K562 (cell line): ENCODE measurements around the gene ITGB5. TPM values are rescaled to one million over a fixed set of nuclear protein-coding genes. Genes with fewer than 3 reads are reported as not detected.

Experiments
- ATAC-seq: fragments of 200-7000 bp; cut with Tn5 transposase; 3 replicates; pipeline ENCODE4 v1.9.1; 2020; ENCODE audit warnings: moderate library complexity
- BruUV-seq: library from RNA; stranded (reverse); fragments of 400-500 nt; replicated peaks from 2 replicates; lab custom pipeline; 2021; lab: Mats Ljungman, UMichigan
- CTCF ChIA-PET: fragments of 300-600 bp; formaldehyde crosslinking; extraction: SDS; loops from one replicate; lab custom pipeline; 2021; ENCODE audit warnings: low intra/inter-chr PET ratio; lab: Yijun Ruan, JAX
- POLR2A ChIA-PET: fragments of 300-600, 350-650 bp; sonication (Branson Sonifier 250); formaldehyde crosslinking; extraction: SDS; loops from one replicate; lab custom pipeline; 2021; ENCODE audit warnings: antibody characterized with exemption, inconsistent platforms; lab: Yijun Ruan, JAX
- DNase-seq, 4 experiments: peaks; one replicate each; pipeline versions ENCODE4 v3.0.0 to v3.0.0-alpha.2; 2011 to 2018; ENCODE audit warnings: low spot score in 3 of 4, mixed read lengths in 3 of 4; ENCODE audit errors: extremely low read depth in 1 of 4
- FAIRE-seq: peaks from 2 replicates; lab custom pipeline; 2011; peaks lifted over from hg19 to GRCh38; lab: Jason Lieb, UNC
- H2AFZ ChIP-seq: 2 replicates; pipeline ENCODE4 v1.6.0; 2011; ENCODE audit warnings: low read depth, low read length, control low read depth, inconsistent platforms
- H3K27ac ChIP-seq: fragments of 200-600 bp; 3 replicates; pipeline ENCODE4 v1.8.0; 2011; ENCODE audit warnings: low read depth, mild to moderate bottlenecking, control low read depth, inconsistent platforms, low read length, moderate library complexity, mixed read lengths; ENCODE audit errors: extremely low read depth
- H3K27me3 ChIP-seq, 2 experiments: fragments of 300-600 bp in 1 of 2; 2 replicates in 1 of 2; 3 replicates in 1 of 2; pipeline versions ENCODE4 v1.6.0 to v1.8.0; 2011; ENCODE audit warnings: inconsistent platforms in 2 of 2, low read length in 2 of 2, mild to moderate bottlenecking in 1 of 2, mixed read lengths in 1 of 2, moderate library complexity in 1 of 2; ENCODE audit not compliant: control insufficient read depth in 2 of 2, insufficient read depth in 2 of 2
- H3K36me3 ChIP-seq: fragments of 300-600 bp; 3 replicates; pipeline ENCODE4 v1.8.0; 2011; ENCODE audit warnings: mild to moderate bottlenecking, low read length, inconsistent platforms; ENCODE audit not compliant: control insufficient read depth, insufficient read depth
- H3K4me1 ChIP-seq, 2 experiments: fragments of 200-600 bp in 1 of 2; replicated peaks in 1 of 2; 2 replicates in 1 of 2; 3 replicates in 1 of 2; pipeline versions ENCODE4 v1.5.1 to v1.8.0; 2011; ENCODE audit warnings: inconsistent platforms in 2 of 2, low read length in 2 of 2, mild to moderate bottlenecking in 1 of 2, mixed read lengths in 1 of 2, moderate library complexity in 1 of 2; ENCODE audit not compliant: control insufficient read depth in 2 of 2, insufficient read depth in 2 of 2
- H3K4me2 ChIP-seq: 2 replicates; pipeline ENCODE4 v1.6.1; 2011; ENCODE audit warnings: low read length, control low read depth, inconsistent platforms, mixed read lengths; ENCODE audit not compliant: insufficient read depth
- H3K4me3 ChIP-seq: fragments of 200-600 bp; sonication (generic), shearing (Covaris generic); 2 replicates; pipeline ENCODE4 v1.5.1; 2016; ENCODE audit warnings: control low read depth, inconsistent platforms
- H3K79me2 ChIP-seq: fragments of 200-600 bp; 3 replicates; pipeline ENCODE4 v1.8.0; 2011; ENCODE audit warnings: low read length, inconsistent platforms; ENCODE audit not compliant: control insufficient read depth, insufficient read depth
- H3K9ac ChIP-seq, 2 experiments: 2 replicates each; pipeline versions ENCODE4 v1.6.0 to v1.6.1; 2011; ENCODE audit warnings: low read depth in 2 of 2, low read length in 2 of 2, control low read depth in 1 of 2, inconsistent platforms in 1 of 2, mild to moderate bottlenecking in 1 of 2, mixed read lengths in 1 of 2; ENCODE audit not compliant: insufficient read depth in 1 of 2
- H3K9me1 ChIP-seq: one replicate; pipeline ENCODE4 v1.6.0; 2011; ENCODE audit warnings: inconsistent platforms, mild to moderate bottlenecking, low read length, moderate library complexity; ENCODE audit not compliant: control insufficient read depth, insufficient read depth
- H3K9me3 ChIP-seq: replicated peaks from 2 replicates; pipeline ENCODE4 v1.5.1; 2011; ENCODE audit warnings: low read depth, low read length, inconsistent platforms; ENCODE audit not compliant: control insufficient read depth, insufficient read depth
- H4K20me1 ChIP-seq: replicated peaks from 2 replicates; pipeline ENCODE4 v1.6.1; 2011; ENCODE audit warnings: low read length, inconsistent platforms, mixed read lengths; ENCODE audit not compliant: control insufficient read depth, insufficient read depth
- ARID4B ChIP-seq: sonication (generic); formaldehyde crosslinking; IDR thresholded peaks from 2 replicates; pipeline ENCODE4 v1.8.0; 2022; ENCODE audit warnings: mild to moderate bottlenecking, missing genetic modification reagents
- CC2D1A ChIP-seq: fragments of 450-650 bp; IDR thresholded peaks from 2 replicates; pipeline ENCODE4 v1.6.1; 2017; ENCODE audit warnings: mild to moderate bottlenecking
- COPS2 ChIP-seq: fragments of 450-650 bp; conservative IDR thresholded peaks from 2 replicates; pipeline ENCODE4 v1.6.1; 2016; ENCODE audit warnings: mild to moderate bottlenecking, moderate library complexity
- ETV1 ChIP-seq: fragments of 450-650 bp; conservative IDR thresholded peaks from 2 replicates; pipeline ENCODE4 v1.6.1; 2016; ENCODE audit warnings: missing genetic modification characterization, control low read depth, low read depth, missing compliant biosample characterization
- HDAC6 ChIP-seq: IDR thresholded peaks from 2 replicates; pipeline ENCODE4 v1.6.1; 2012; ENCODE audit warnings: low read depth, mild to moderate bottlenecking, control low read depth, inconsistent platforms, low read length, moderate library complexity
- SMAD3 ChIP-seq: fragments of 450-650 bp; formaldehyde crosslinking; conservative IDR thresholded peaks from 2 replicates; pipeline ENCODE4 v1.4.0; 2020; ENCODE audit warnings: mild to moderate bottlenecking
- TAF1 ChIP-seq: IDR thresholded peaks from 2 replicates; pipeline ENCODE4 v1.6.1; 2011; ENCODE audit warnings: mild to moderate bottlenecking, low read length, moderate library complexity; ENCODE audit not compliant: insufficient read depth, control insufficient read depth, severe bottlenecking; ENCODE audit errors: extremely low read depth
- TEAD1 ChIP-seq, 2 experiments: fragments of 450-650 bp in 1 of 2; sonication (generic) in 1 of 2; formaldehyde crosslinking; IDR thresholded peaks; 2 replicates each; pipeline versions ENCODE4 v1.4.0 to v1.8.0; 2020 to 2022; ENCODE audit warnings: mild to moderate bottlenecking in 2 of 2, missing genetic modification reagents in 1 of 2
- ZBTB8A ChIP-seq: fragments of 450-650 bp; IDR thresholded peaks from 2 replicates; pipeline ENCODE4 v1.6.1; 2018; ENCODE audit warnings: mild to moderate bottlenecking, moderate library complexity; ENCODE audit not compliant: partially characterized antibody
- ZNF165 ChIP-seq: fragments of 250-450 bp; sonication (Bioruptor Pico); IDR thresholded peaks from 2 replicates; pipeline ENCODE4 v1.4.0; 2020; ENCODE audit warnings: borderline replicate concordance
- ZNF253 ChIP-seq: fragments of 250-450 bp; sonication (Bioruptor Pico); conservative IDR thresholded peaks from 2 replicates; pipeline ENCODE4 v1.6.1; 2021; ENCODE audit warnings: mild to moderate bottlenecking
- ZNF644 ChIP-seq: fragments of 200-800 bp; sonication (Bioruptor generic); IDR thresholded peaks from 2 replicates; pipeline ENCODE4 v1.6.1; 2016; ENCODE audit warnings: low read depth, missing genetic modification characterization, missing compliant biosample characterization
- WGBS: fragments of 100-300 bp; shearing (Covaris generic); methylation state at CpG from one replicate; pipeline ENCODE4 v1.1.6; 2016; ENCODE audit warnings: low coverage, mixed read lengths; ENCODE audit not compliant: insufficient coverage; ENCODE audit errors: missing lambda C conversion rate; 5-methylcytosine and 5-hydroxymethylcytosine counted together
- in situ Hi-C: fragments of 300-500 bp; cut with MboI; formaldehyde crosslinking; loops from 4 replicates; pipeline ENCODE4 v1.15.0; 2018; ENCODE audit warnings: inconsistent platforms, mixed read lengths
- intact Hi-C: fragments of 100-400 bp; cut with micrococcal nuclease; formaldehyde crosslinking; loops from 2 replicates; pipeline ENCODE4 v1.14.2; 2022
- polyA plus RNA-seq, 8 experiments: library from polyadenylated mRNA; depleted of rRNA in 4 of 8; stranded (reverse) in 5 of 8; unstranded in 3 of 8; fragments of >200 nt; fragmentation: Nextera tagmentation in 2 of 8; fragmentation: Illumina TruSeq in 1 of 8; extraction: Ambion mirVana in 2 of 8; extraction: Trizol in 1 of 8; gene quantifications; 2 replicates each; pipeline versions ENCODE4 v1.2.1 to v1.2.3, GENCODE V29; 2011 to 2014; ENCODE audit warnings: inconsistent platforms in 1 of 8, missing spikeins in 1 of 8
- total RNA-seq, 7 experiments: library from RNA; depleted of rRNA in 6 of 7; stranded (reverse); fragments of >200 nt in 6 of 7; fragmentation: Illumina TruSeq in 2 of 7; extraction: Trizol in 2 of 7; gene quantifications; 2 replicates each; pipeline versions ENCODE4 v1.2.1 to v1.2.3, GENCODE V29; 2011 to 2021; ENCODE audit warnings: low replicate concordance in 1 of 7
- TF ChIP-seq, protein P1 (sequence below): fragments of 450-650 bp; IDR thresholded peaks from 2 replicates; pipeline ENCODE4 v1.6.1; 2016; ENCODE audit warnings: low read depth, mild to moderate bottlenecking, moderate library complexity
- TF ChIP-seq, protein P2 (sequence below): fragments of 450-650 bp; IDR thresholded peaks from 2 replicates; pipeline ENCODE4 v1.6.1; 2016; ENCODE audit warnings: borderline replicate concordance

Gene ITGB5
- total and polyA plus RNA-seq, 9 of the 15 experiments (the other 6 are each of a cell fraction or from before 2014, with no cell fraction given): 1.7 to 46.8 (median 9.9) TPM

DNA sequence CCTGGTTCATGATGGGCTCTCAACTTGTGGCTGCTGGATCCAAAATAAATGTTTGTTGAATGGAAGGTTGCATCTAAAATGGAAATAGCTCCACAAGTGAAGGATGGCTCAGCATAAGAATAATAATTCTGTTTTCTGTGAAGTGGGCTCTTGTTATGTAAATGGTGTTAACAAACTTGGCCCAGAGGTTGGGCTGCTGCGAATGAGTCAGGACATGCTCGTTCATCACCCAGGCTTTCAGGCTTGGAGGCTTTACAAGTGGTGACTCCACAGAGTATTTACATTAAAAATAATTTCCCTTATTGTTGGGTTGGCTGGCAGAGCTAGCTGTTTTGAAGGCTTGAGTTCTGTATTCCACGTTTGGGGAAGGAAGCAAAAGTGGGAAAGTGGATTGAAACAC, 60.5 kb downstream of the ITGB5 start (continued):
- TF ChIP-seq COPS2 (no peak), ETV1 (tag) (no peak), ZBTB8A (no peak), HDAC6 (no peak), TEAD1 (CRISPR knock-in tag; IDR thresholded peaks at IDR 0.05) (no peak)
- TF ChIP-seq, protein P1, sequence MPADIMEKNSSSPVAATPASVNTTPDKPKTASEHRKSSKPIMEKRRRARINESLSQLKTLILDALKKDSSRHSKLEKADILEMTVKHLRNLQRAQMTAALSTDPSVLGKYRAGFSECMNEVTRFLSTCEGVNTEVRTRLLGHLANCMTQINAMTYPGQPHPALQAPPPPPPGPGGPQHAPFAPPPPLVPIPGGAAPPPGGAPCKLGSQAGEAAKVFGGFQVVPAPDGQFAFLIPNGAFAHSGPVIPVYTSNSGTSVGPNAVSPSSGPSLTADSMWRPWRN: no peak

- H3K4me2 ChIP-seq: no peak overlapping the region
- H3K9ac ChIP-seq: no peak overlapping the region
- no peak overlapping the region for H3K27ac ChIP-seq
- no peaks in the 10 kb centered on the region for H3K36me3 ChIP-seq
- intact Hi-C loops: no loop called here
- no peaks in the 10 kb centered on the region for H3K9me3 ChIP-seq
- DNase-seq (no peak), FAIRE-seq (no peak), ATAC-seq (no peak)
- no peaks in the 10 kb centered on the region for H3K9me1 ChIP-seq
- H3K79me2 ChIP-seq: no peaks in the 10 kb centered on the region
- in situ Hi-C loops: no loop called here
- no peaks in the 10 kb centered on the region for H4K20me1 ChIP-seq
- no peaks in the 10 kb centered on the region; a peak in 3 of 5 replicates for H3K4me1 ChIP-seq
- no peak overlapping the region for H3K4me3 ChIP-seq
- ChIA-PET POLR2A (interaction anchor here (0.6 to 1.6 kb wide), 2 partner anchors 11 to 356 kb away, joined by 3 to 5 read pairs; no protein-coding TSS in a partner anchor), CTCF (no interaction called here)
- WGBS: 77% methylated on average over 4 of the region's 4 CpGs
- H2AFZ ChIP-seq: no peak overlapping the region
- no peaks in the 10 kb centered on the region for H3K27me3 ChIP-seq
- no TSS peak for BruUV-seq
- no peak for TF ChIP-seq TAF1
- no peak for TF ChIP-seq SMAD3
- no peak for TF ChIP-seq CC2D1A
- no peak for TF ChIP-seq ZNF644 (tag)
- no peak for TF ChIP-seq ARID4B (CRISPR knock-in tag)
- TF ChIP-seq ZNF253 (CRISPR knock-in tag): no peak
- TF ChIP-seq, protein P2, sequence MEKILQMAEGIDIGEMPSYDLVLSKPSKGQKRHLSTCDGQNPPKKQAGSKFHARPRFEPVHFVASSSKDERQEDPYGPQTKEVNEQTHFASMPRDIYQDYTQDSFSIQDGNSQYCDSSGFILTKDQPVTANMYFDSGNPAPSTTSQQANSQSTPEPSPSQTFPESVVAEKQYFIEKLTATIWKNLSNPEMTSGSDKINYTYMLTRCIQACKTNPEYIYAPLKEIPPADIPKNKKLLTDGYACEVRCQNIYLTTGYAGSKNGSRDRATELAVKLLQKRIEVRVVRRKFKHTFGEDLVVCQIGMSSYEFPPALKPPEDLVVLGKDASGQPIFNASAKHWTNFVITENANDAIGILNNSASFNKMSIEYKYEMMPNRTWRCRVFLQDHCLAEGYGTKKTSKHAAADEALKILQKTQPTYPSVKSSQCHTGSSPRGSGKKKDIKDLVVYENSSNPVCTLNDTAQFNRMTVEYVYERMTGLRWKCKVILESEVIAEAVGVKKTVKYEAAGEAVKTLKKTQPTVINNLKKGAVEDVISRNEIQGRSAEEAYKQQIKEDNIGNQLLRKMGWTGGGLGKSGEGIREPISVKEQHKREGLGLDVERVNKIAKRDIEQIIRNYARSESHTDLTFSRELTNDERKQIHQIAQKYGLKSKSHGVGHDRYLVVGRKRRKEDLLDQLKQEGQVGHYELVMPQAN: no peak
- TF ChIP-seq ZNF165 (CRISPR knock-in tag): no peak
These were observed 62.8 kb downstream of the ITGB5 start for GRCh38 chr3:124824286-124824915.
